ENCODE results near the gene TSPAN9.

- TF ChIP-seq CTCF (IDR thresholded peaks at IDR 0.05) (no peak), POLR2A (IDR thresholded peaks at IDR 0.05) (no peak)
Observed at GRCh38 chr12:3127832-3128231, 50.7 kb downstream of the TSPAN9 start.

All from lower leg skin (tissue), 3 donors.